Neural progenitor cell (in vitro differentiated cells): Measurements from ENCODE around the gene PGAM5.

Experiments used
- CTCF ChIP-seq: fragments of 200-600 bp; sonication (generic); IDR thresholded peaks from 2 replicates; pipeline ENCODE4 v1.5.1; 2017; ENCODE audit warnings: antibody characterized with exemption, mild to moderate bottlenecking
- EZH2 ChIP-seq: fragments of 200-600 bp; sonication (generic); IDR thresholded peaks from 2 replicates; pipeline ENCODE4 v1.6.1; 2017; ENCODE audit warnings: antibody characterized with exemption, mild to moderate bottlenecking, moderate library complexity

- TF ChIP-seq CTCF (no peak), EZH2 (no peak)
Measured at GRCh38 chr12:132724506-132725241, 14.0 kb downstream of the PGAM5 start.
